ENCODE measurements around the gene PIK3R3. TPM values are rescaled to one million over a fixed set of nuclear protein-coding genes. Genes with fewer than 3 reads are reported as not detected.

The PIK3R3 gene
- total RNA-seq, 1 experiment from 2014 or later = 12.4 TPM

- Histone ChIP-seq H3K27me3 (ENCODE audit: insufficient read depth, low read length) (no peaks in the 10 kb centered on the region), H3K4me1 (ENCODE audit: insufficient read depth, low read length) (0 out of 2 replicates have a peak, but pooled peaks cover 4% of the 10 kb centered on the region), H2BK120ac (ENCODE audit: low read depth, low read length, poor library complexity, severe bottlenecking) (no peak overlapping the region), H3K79me1 (ENCODE audit: insufficient read depth, low read depth, low read length, poor library complexity, severe bottlenecking) (no peaks in the 10 kb centered on the region), H3K27ac (ENCODE audit: insufficient read length, low read depth, low read length) (no peak overlapping the region), H4K8ac (replicated peaks; ENCODE audit: insufficient read length, low read depth, low read length) (no peak overlapping the region), H2BK5ac (ENCODE audit: insufficient read length, low read length) (no peak overlapping the region), H2BK12ac (ENCODE audit: insufficient read length, low read depth, low read length) (no peak overlapping the region), H3K23ac (ENCODE audit: insufficient read length, low read depth, low read length) (no peak overlapping the region), H3T11ph (ENCODE audit: low read length) (no peak overlapping the region), H2BK20ac (ENCODE audit: low read depth, low read length, poor library complexity, severe bottlenecking) (no peak overlapping the region), H3K4me2 (ENCODE audit: insufficient read depth, insufficient read length, low read length) (no peak overlapping the region), H4K20me1 (ENCODE audit: control insufficient read depth, insufficient read depth, insufficient read length) (no peaks in the 10 kb centered on the region), H3K9me3 (ENCODE audit: control insufficient read depth, low read depth, low read length) (no peaks in the 10 kb centered on the region), H3K4ac (ENCODE audit: low read depth, low read length) (no peak overlapping the region), H2BK15ac (ENCODE audit: low read depth, low read length) (no peak overlapping the region), H3K23me2 (ENCODE audit: insufficient read length, low read depth, low read length, poor library complexity, severe bottlenecking) (no peaks in the 10 kb centered on the region), H2AFZ (ENCODE audit: low read length) (no peak overlapping the region), H3K18ac (ENCODE audit: insufficient read length, low read depth, low read length) (no peak overlapping the region), H3K56ac (ENCODE audit: insufficient read length, low read depth, low read length) (no peak overlapping the region), H3K14ac (ENCODE audit: insufficient read depth, low read length) (no peak overlapping the region), H4K91ac (ENCODE audit: insufficient read length, low read depth, low read length) (no peak overlapping the region), H4K5ac (ENCODE audit: insufficient read length, low read depth, low read length) (no peak overlapping the region), H2AK5ac (ENCODE audit: insufficient read length, low read length) (no peak overlapping the region), H3K9ac (ENCODE audit: extremely low read depth, insufficient read length, low read length) (no peak overlapping the region), H3K79me2 (ENCODE audit: insufficient read depth, low read length) (no peaks in the 10 kb centered on the region)
- Mint-ChIP-seq H3K27me3 (ENCODE audit: low read depth) (no peaks in the 10 kb centered on the region), H3K36me3 (ENCODE audit: insufficient read depth in 1 of 3, low read depth in 3 of 3) (no peaks in the 10 kb centered on the region), H3K9me3 (no peaks in the 10 kb centered on the region), H3K4me1 (peaks cover 14% of the 10 kb centered on the region in 2 experiments), H3K27ac (peak overlapping the region in 2 of 3 experiments; percentile 13 to 50; a peak in 1 of 7 replicates), H3K4me3 (no peak overlapping the region)
- no peak for TF ChIP-seq CTCF (conservative IDR thresholded peaks at IDR 0.05)
- WGBS (ENCODE audit: extremely low coverage, insufficient read length, low lambda C conversion rate) = no CpG with 5 or more reads among the region's 2 CpGs
- DNase-seq = no peak
Observed at GRCh38 chr1:46114925-46115603, 17.4 kb downstream of the PIK3R3 start.

Measured in H9 (cell line).